H9 (cell line): ENCODE measurements around the gene UBAC1. TPM values are rescaled to one million over a fixed set of nuclear protein-coding genes. Genes with fewer than 3 reads are reported as not detected.

ENCODE experiments used
- DNase-seq: peaks from one replicate; pipeline ENCODE4 v3.0.0-alpha.2; 2017
- H2AFZ ChIP-seq: one replicate; pipeline ENCODE4 v1.6.1; 2013; ENCODE audit warnings: mild to moderate bottlenecking, low read length, control low read depth, moderate library complexity
- H2AK5ac ChIP-seq: 2 replicates; pipeline ENCODE4 v1.6.1; 2013; ENCODE audit warnings: low read length, control low read depth, mixed read lengths; ENCODE audit not compliant: insufficient read length
- H2BK120ac ChIP-seq: one replicate; pipeline ENCODE4 v1.6.1; 2013; ENCODE audit warnings: low read depth, mild to moderate bottlenecking, low read length, control low read depth, inconsistent platforms; ENCODE audit not compliant: poor library complexity, severe bottlenecking
- H2BK12ac ChIP-seq: 2 replicates; pipeline ENCODE4 v1.6.1; 2013; ENCODE audit warnings: low read length, control low read depth, mixed read lengths, low read depth; ENCODE audit not compliant: insufficient read length
- H2BK15ac ChIP-seq: 2 replicates; pipeline ENCODE4 v1.6.1; 2013; ENCODE audit warnings: low read depth, low read length, control low read depth
- H2BK20ac ChIP-seq: one replicate; pipeline ENCODE4 v1.6.1; 2013; ENCODE audit warnings: low read depth, mild to moderate bottlenecking, low read length, control low read depth, inconsistent platforms; ENCODE audit not compliant: poor library complexity, severe bottlenecking
- H2BK5ac ChIP-seq: 2 replicates; pipeline ENCODE4 v1.6.1; 2013; ENCODE audit warnings: low read length, control low read depth, mixed read lengths; ENCODE audit not compliant: insufficient read length
- H3K14ac ChIP-seq: 2 replicates; pipeline ENCODE4 v1.6.1; 2013; ENCODE audit warnings: low read length, control low read depth; ENCODE audit not compliant: insufficient read depth
- H3K18ac ChIP-seq: 2 replicates; pipeline ENCODE4 v1.6.1; 2013; ENCODE audit warnings: low read depth, mild to moderate bottlenecking, mixed read lengths, low read length, control low read depth; ENCODE audit not compliant: insufficient read length
- H3K23ac ChIP-seq: 2 replicates; pipeline ENCODE4 v1.6.1; 2013; ENCODE audit warnings: low read length, control low read depth, mixed read lengths, low read depth; ENCODE audit not compliant: insufficient read length
- H3K23me2 ChIP-seq: 2 replicates; pipeline ENCODE4 v1.6.1; 2013; ENCODE audit warnings: low read depth, mild to moderate bottlenecking, mixed read lengths, low read length, control low read depth; ENCODE audit not compliant: insufficient read length, poor library complexity, severe bottlenecking
- H3K27ac ChIP-seq: 2 replicates; pipeline ENCODE4 v1.5.1; 2013; ENCODE audit warnings: low read length, control low read depth, mixed read lengths, low read depth; ENCODE audit not compliant: insufficient read length
- H3K27me3 ChIP-seq: 2 replicates; pipeline ENCODE4 v1.6.1; 2013; ENCODE audit warnings: low read length, control low read depth, inconsistent platforms; ENCODE audit not compliant: insufficient read depth
- H3K4ac ChIP-seq: 2 replicates; pipeline ENCODE4 v1.6.1; 2013; ENCODE audit warnings: low read depth, mild to moderate bottlenecking, control low read depth, inconsistent platforms, low read length, moderate library complexity
- H3K4me1 ChIP-seq: 2 replicates; pipeline ENCODE4 v1.6.1; 2013; ENCODE audit warnings: low read length, control low read depth, inconsistent platforms; ENCODE audit not compliant: insufficient read depth
- H3K4me2 ChIP-seq: 2 replicates; pipeline ENCODE4 v1.6.1; 2013; ENCODE audit warnings: low read length, control low read depth, mixed read lengths; ENCODE audit not compliant: insufficient read length, insufficient read depth
- H3K56ac ChIP-seq: 2 replicates; pipeline ENCODE4 v1.6.1; 2013; ENCODE audit warnings: low read depth, mild to moderate bottlenecking, mixed read lengths, low read length, control low read depth; ENCODE audit not compliant: insufficient read length
- H3K79me1 ChIP-seq: 2 replicates; pipeline ENCODE4 v1.6.1; 2013; ENCODE audit warnings: low read depth, mild to moderate bottlenecking, moderate library complexity, low read length, control low read depth, inconsistent platforms; ENCODE audit not compliant: insufficient read depth, poor library complexity, severe bottlenecking
- H3K79me2 ChIP-seq: 2 replicates; pipeline ENCODE4 v1.6.1; 2013; ENCODE audit warnings: low read length, control low read depth, inconsistent platforms; ENCODE audit not compliant: insufficient read depth
- H3K9ac ChIP-seq: 2 replicates; pipeline ENCODE4 v1.6.1; 2013; ENCODE audit warnings: low read length, control low read depth, mixed read lengths; ENCODE audit not compliant: insufficient read length; ENCODE audit errors: extremely low read depth
- H3K9me3 ChIP-seq: one replicate; pipeline ENCODE4 v1.6.1; 2013; ENCODE audit warnings: low read depth, low read length, inconsistent platforms; ENCODE audit not compliant: control insufficient read depth
- H3T11ph ChIP-seq: one replicate; pipeline ENCODE4 v1.6.1; 2013; ENCODE audit warnings: mild to moderate bottlenecking, low read length, control low read depth, inconsistent platforms
- H4K20me1 ChIP-seq: one replicate; pipeline ENCODE4 v1.6.1; 2013; ENCODE audit not compliant: control insufficient read depth, insufficient read length, insufficient read depth
- H4K5ac ChIP-seq: 2 replicates; pipeline ENCODE4 v1.6.1; 2013; ENCODE audit warnings: low read depth, mild to moderate bottlenecking, mixed read lengths, low read length, control low read depth; ENCODE audit not compliant: insufficient read length
- H4K8ac ChIP-seq: replicated peaks from 2 replicates; pipeline ENCODE4 v1.6.1; 2013; ENCODE audit warnings: low read length, control low read depth, mixed read lengths, low read depth; ENCODE audit not compliant: insufficient read length
- H4K91ac ChIP-seq: 2 replicates; pipeline ENCODE4 v1.6.1; 2013; ENCODE audit warnings: low read depth, mild to moderate bottlenecking, moderate library complexity, mixed read lengths, low read length, control low read depth; ENCODE audit not compliant: insufficient read length
- H3K27ac Mint-ChIP-seq, 3 experiments: 2 replicates in 2 of 3; 3 replicates in 1 of 3; pipeline ENCODE4 v1.8.0; 2020 to 2021; ENCODE audit warnings: mixed read lengths in 3 of 3, mild to moderate bottlenecking in 1 of 3, moderate library complexity in 1 of 3
- H3K27me3 Mint-ChIP-seq: 2 replicates; pipeline ENCODE4 v1.8.0; 2021; ENCODE audit warnings: low read depth, mild to moderate bottlenecking, moderate library complexity, mixed read lengths
- H3K36me3 Mint-ChIP-seq, 3 experiments: 2 replicates in 2 of 3; 3 replicates in 1 of 3; pipeline ENCODE4 v1.8.0; 2020 to 2021; ENCODE audit warnings: low read depth in 3 of 3, mixed read lengths in 3 of 3; ENCODE audit not compliant: insufficient read depth in 1 of 3
- H3K4me1 Mint-ChIP-seq, 2 experiments: 2 replicates each; pipeline ENCODE4 v1.8.0; 2020; ENCODE audit warnings: mixed read lengths in 2 of 2
- H3K4me3 Mint-ChIP-seq, 2 experiments: 2 replicates in 1 of 2; 3 replicates in 1 of 2; pipeline ENCODE4 v1.8.0; 2020 to 2021; ENCODE audit warnings: mild to moderate bottlenecking in 2 of 2, mixed read lengths in 2 of 2, moderate library complexity in 1 of 2
- H3K9me3 Mint-ChIP-seq, 2 experiments: 2 replicates in 1 of 2; 3 replicates in 1 of 2; pipeline ENCODE4 v1.8.0; 2020; ENCODE audit warnings: mild to moderate bottlenecking in 2 of 2, mixed read lengths in 2 of 2, moderate library complexity in 1 of 2
- CTCF ChIP-seq: fragments of 200-600 bp; sonication (generic); conservative IDR thresholded peaks from 3 replicates; pipeline ENCODE4 v1.8.0; 2021; ENCODE audit warnings: antibody characterized with exemption, mild to moderate bottlenecking
- WGBS: extraction: QIAGEN DNeasy Blood & Tissue Kit; methylation state at CpG from one replicate; pipeline ENCODE4 v1.1.7; 2013; ENCODE audit warnings: missing lambda C conversion rate, low lambda C conversion rate, mixed read lengths; ENCODE audit not compliant: insufficient read length; ENCODE audit errors: extremely low coverage; 5-methylcytosine and 5-hydroxymethylcytosine counted together
- total RNA-seq: library from RNA; stranded (reverse); gene quantifications from 2 replicates; pipeline ENCODE4 v1.2.1, GENCODE V29; 2021

The UBAC1 gene
- total RNA-seq, 1 experiment from 2014 or later: 47.5 TPM

GRCh38 chr9:135979547-135980166, 18.5 kb upstream of the UBAC1 start:
- Histone ChIP-seq H2BK120ac (no peak overlapping the region), H2BK15ac (no peak overlapping the region), H3K18ac (no peak overlapping the region), H3T11ph (no peak overlapping the region), H2BK5ac (no peak overlapping the region), H3K23me2 (no peaks in the 10 kb centered on the region), H2BK12ac (no peak overlapping the region), H3K79me2 (no peaks in the 10 kb centered on the region), H3K27ac (no peak overlapping the region), H3K9me3 (no peaks in the 10 kb centered on the region), H3K79me1 (no peaks in the 10 kb centered on the region), H3K9ac (no peak overlapping the region), H2BK20ac (no peak overlapping the region), H3K4me1 (no peaks in the 10 kb centered on the region), H2AK5ac (no peak overlapping the region), H4K5ac (no peak overlapping the region), H4K20me1 (no peaks in the 10 kb centered on the region), H2AFZ (no peak overlapping the region), H4K8ac (no peak overlapping the region), H3K4me2 (no peak overlapping the region), H3K27me3 (no peaks in the 10 kb centered on the region), H4K91ac (no peak overlapping the region), H3K14ac (no peak overlapping the region), H3K4ac (no peak overlapping the region), H3K56ac (no peak overlapping the region), H3K23ac (no peak overlapping the region)
- Mint-ChIP-seq H3K27ac (peak overlapping the region in 1 of 3 experiments; percentile 27; a peak in 1 of 7 replicates), H3K4me1 (peaks cover 3 to 11% of the 10 kb centered on the region in 2 experiments), H3K27me3 (no peaks in the 10 kb centered on the region), H3K9me3 (no peaks in the 10 kb centered on the region), H3K4me3 (no peak overlapping the region), H3K36me3 (no peaks in the 10 kb centered on the region)
- TF ChIP-seq CTCF: no peak
- no CpG with 5 or more reads among the region's 19 CpGs for WGBS
- DNase-seq: no peak
